HEK293 (cell line): Measurements from ENCODE around the gene LAG3.
A peak's percentile ranks its signal among the peaks of the same experiment; 100 is the strongest.

ENCODE experiments used
- CTCF ChIA-PET: fragments of 350-600 bp; formaldehyde crosslinking; extraction: SDS; loops from one replicate; lab custom pipeline; 2021; ENCODE audit warnings: antibody characterized with exemption; lab: Yijun Ruan, JAX
- POLR2A ChIA-PET: fragments of 300-600 bp; formaldehyde crosslinking; extraction: SDS; loops from one replicate; lab custom pipeline; 2020; ENCODE audit warnings: antibody characterized with exemption, inconsistent platforms; lab: Yijun Ruan, JAX
- H3K27ac ChIP-seq: fragments of 200-500 bp; sonication (Bioruptor generic); 2 replicates; pipeline ENCODE4 v1.5.1; 2014; ENCODE audit warnings: low read depth, low read length, control low read depth, inconsistent platforms; ENCODE audit errors: extremely low read depth
- H3K36me3 ChIP-seq, 2 experiments: fragments of 200-500 bp in 1 of 2; sonication (Bioruptor generic) in 1 of 2; 1 replicate in 1 of 2; 2 replicates in 1 of 2; pipeline ENCODE4 v1.5.1; 2014 to 2017; ENCODE audit warnings: inconsistent platforms in 2 of 2, low read length in 2 of 2; ENCODE audit not compliant: control insufficient read depth in 2 of 2, insufficient read depth in 1 of 2
- H3K4me1 ChIP-seq: fragments of 200-500 bp; sonication (Bioruptor generic); 2 replicates; pipeline ENCODE4 v1.5.1; 2014; ENCODE audit warnings: mild to moderate bottlenecking, low read length, inconsistent platforms; ENCODE audit not compliant: control insufficient read depth, insufficient read depth
- H3K4me3 ChIP-seq: 2 replicates; pipeline ENCODE4 v1.5.1; 2011; ENCODE audit warnings: low read depth, mild to moderate bottlenecking, control low read depth, low read length, moderate library complexity
- H3K9me3 ChIP-seq: fragments of 200-500 bp; sonication (Bioruptor generic); 2 replicates; pipeline ENCODE4 v1.5.1; 2014; ENCODE audit warnings: low read depth, low read length, inconsistent platforms; ENCODE audit not compliant: control insufficient read depth, insufficient read depth
- GLIS1 ChIP-seq: fragments of 450-650 bp; formaldehyde crosslinking; IDR thresholded peaks from 2 replicates; pipeline ENCODE4 v1.5.1; 2016; ENCODE audit warnings: missing biosample characterization, missing genetic modification characterization
- GLIS2 ChIP-seq: fragments of 450-650 bp; formaldehyde crosslinking; IDR thresholded peaks from 2 replicates; pipeline ENCODE4 v1.5.1; 2016; ENCODE audit warnings: missing biosample characterization, missing genetic modification characterization
- HOXA7 ChIP-seq: sonication (generic); formaldehyde crosslinking; IDR thresholded peaks from 2 replicates; pipeline ENCODE4 v1.8.1; 2022; ENCODE audit warnings: missing genetic modification reagents, borderline replicate concordance
- KLF10 ChIP-seq: fragments of 450-650 bp; IDR thresholded peaks from 2 replicates; pipeline ENCODE4 v1.5.1; 2018; ENCODE audit warnings: missing biosample characterization, mild to moderate bottlenecking, missing genetic modification characterization
- KLF7 ChIP-seq: fragments of 450-650 bp; formaldehyde crosslinking; IDR thresholded peaks from 2 replicates; pipeline ENCODE4 v1.5.1; 2016; ENCODE audit warnings: missing biosample characterization, missing genetic modification characterization, borderline replicate concordance
- MEIS1 ChIP-seq: sonication (generic); formaldehyde crosslinking; IDR thresholded peaks from 2 replicates; pipeline ENCODE4 v1.8.1; 2022; ENCODE audit warnings: missing genetic modification reagents, mild to moderate bottlenecking, borderline replicate concordance
- PATZ1 ChIP-seq: fragments of 450-650 bp; formaldehyde crosslinking; IDR thresholded peaks from 2 replicates; pipeline ENCODE4 v1.5.1; 2016; ENCODE audit warnings: missing biosample characterization, missing genetic modification characterization
- PRDM1 ChIP-seq: fragments of 450-650 bp; formaldehyde crosslinking; IDR thresholded peaks from 2 replicates; pipeline ENCODE4; 2016; ENCODE audit warnings: missing biosample characterization, missing genetic modification characterization
- TSHZ1 ChIP-seq: fragments of 450-650 bp; formaldehyde crosslinking; IDR thresholded peaks from 2 replicates; pipeline ENCODE4 v1.5.1; 2016; ENCODE audit warnings: missing biosample characterization, missing genetic modification characterization, borderline replicate concordance
- WT1 ChIP-seq: fragments of 450-650 bp; formaldehyde crosslinking; IDR thresholded peaks from 2 replicates; pipeline ENCODE4 v1.5.1; 2016; ENCODE audit warnings: missing biosample characterization, missing genetic modification characterization
- ZBTB17 ChIP-seq: fragments of 450-650 bp; formaldehyde crosslinking; IDR thresholded peaks from 2 replicates; pipeline ENCODE4 v1.5.1; 2016; ENCODE audit warnings: missing biosample characterization, missing genetic modification characterization
- ZNF132 ChIP-seq: fragments of 450-650 bp; formaldehyde crosslinking; IDR thresholded peaks from 2 replicates; pipeline ENCODE4 v1.5.1; 2017; ENCODE audit warnings: missing biosample characterization, missing genetic modification characterization, borderline replicate concordance
- ZNF140 ChIP-seq: fragments of 450-650 bp; formaldehyde crosslinking; IDR thresholded peaks from 2 replicates; pipeline ENCODE4 v1.5.1; 2016; ENCODE audit warnings: missing biosample characterization, missing genetic modification characterization
- ZNF175 ChIP-seq: fragments of 450-650 bp; formaldehyde crosslinking; IDR thresholded peaks from 2 replicates; pipeline ENCODE4 v1.5.1; 2016; ENCODE audit warnings: missing biosample characterization, missing genetic modification characterization
- ZNF202 ChIP-seq: fragments of 450-650 bp; formaldehyde crosslinking; IDR thresholded peaks from 2 replicates; pipeline ENCODE4 v1.5.1; 2016; ENCODE audit warnings: missing biosample characterization, missing genetic modification characterization, borderline replicate concordance
- ZNF23 ChIP-seq: fragments of 450-650 bp; formaldehyde crosslinking; IDR thresholded peaks from 2 replicates; pipeline ENCODE4 v1.5.1; 2016; ENCODE audit warnings: missing biosample characterization, missing genetic modification characterization, borderline replicate concordance
- ZNF266 ChIP-seq: fragments of 450-650 bp; formaldehyde crosslinking; IDR thresholded peaks from 2 replicates; pipeline ENCODE4 v1.5.1; 2016; ENCODE audit warnings: missing biosample characterization, missing genetic modification characterization, low read depth
- ZNF350 ChIP-seq: fragments of 450-650 bp; formaldehyde crosslinking; IDR thresholded peaks from 2 replicates; pipeline ENCODE4 v1.5.0; 2017; ENCODE audit warnings: missing biosample characterization, mild to moderate bottlenecking, missing genetic modification characterization
- ZNF404 ChIP-seq: fragments of 450-650 bp; formaldehyde crosslinking; IDR thresholded peaks from 2 replicates; pipeline ENCODE4 v1.5.1; 2017; ENCODE audit warnings: missing biosample characterization, missing genetic modification characterization
- ZNF513 ChIP-seq: fragments of 450-650 bp; IDR thresholded peaks from 2 replicates; pipeline ENCODE4 v1.5.1; 2018; ENCODE audit warnings: missing biosample characterization, missing genetic modification characterization
- ZNF514 ChIP-seq: fragments of 450-650 bp; formaldehyde crosslinking; IDR thresholded peaks from 2 replicates; pipeline ENCODE4 v1.5.1; 2016; ENCODE audit warnings: missing biosample characterization, missing genetic modification characterization
- ZNF548 ChIP-seq: fragments of 450-650 bp; formaldehyde crosslinking; IDR thresholded peaks from 2 replicates; pipeline ENCODE4 v1.5.1; 2016; ENCODE audit warnings: missing biosample characterization, missing genetic modification characterization
- ZNF555 ChIP-seq: fragments of 450-650 bp; formaldehyde crosslinking; conservative IDR thresholded peaks from 2 replicates; pipeline ENCODE4 v1.5.1; 2017; ENCODE audit warnings: missing biosample characterization, mild to moderate bottlenecking, missing genetic modification characterization, inconsistent platforms
- ZNF571 ChIP-seq: fragments of 450-650 bp; formaldehyde crosslinking; IDR thresholded peaks from 2 replicates; pipeline ENCODE4 v1.5.0; 2017; ENCODE audit warnings: missing biosample characterization, missing genetic modification characterization
- ZNF600 ChIP-seq: fragments of 450-650 bp; formaldehyde crosslinking; IDR thresholded peaks from 2 replicates; pipeline ENCODE4 v1.5.1; 2016; ENCODE audit warnings: missing biosample characterization, missing genetic modification characterization
- ZNF747 ChIP-seq: fragments of 450-650 bp; formaldehyde crosslinking; IDR thresholded peaks from 2 replicates; pipeline ENCODE4 v1.5.1; 2016; ENCODE audit warnings: missing biosample characterization, missing genetic modification characterization
- ZNF785 ChIP-seq: fragments of 450-650 bp; formaldehyde crosslinking; IDR thresholded peaks from 2 replicates; pipeline ENCODE4 v1.5.1; 2016; ENCODE audit warnings: missing biosample characterization, missing genetic modification characterization
- ZNF830 ChIP-seq: fragments of 450-650 bp; IDR thresholded peaks from 2 replicates; pipeline ENCODE4 v1.5.0; 2018; ENCODE audit warnings: missing biosample characterization, missing genetic modification characterization, low read depth, mild to moderate bottlenecking, moderate library complexity
- ZNF837 ChIP-seq: fragments of 450-650 bp; formaldehyde crosslinking; IDR thresholded peaks from 2 replicates; pipeline ENCODE4 v1.5.1; 2016; ENCODE audit warnings: missing biosample characterization, missing genetic modification characterization
- ZSCAN5A ChIP-seq: fragments of 450-650 bp; formaldehyde crosslinking; IDR thresholded peaks from 2 replicates; pipeline ENCODE4 v1.5.1; 2016; ENCODE audit warnings: missing biosample characterization, missing genetic modification characterization

The LAG3 gene

GRCh38 chr12:6772331-6772695 lies at the start of gene LAG3:
LAG3 (plus strand) TSS chr12:6772520; CDS start chr12:6772853, 333 bp downstream.
- Histone ChIP-seq H3K36me3 (peaks cover 11 to 26% of the 10 kb centered on the region in 2 experiments; a peak in 2 of 3 replicates), H3K9me3 (no peaks in the 10 kb centered on the region), H3K4me3 (no peak within 1 kb of the TSS), H3K4me1 (peaks cover 13% of the 10 kb centered on the region), H3K27ac (no peak within 1 kb of the TSS)
- TF ChIP-seq GLIS1 (tag by site-specific recombination) = peak; percentile 20; the same call in 1 of the 2 replicates
- no peak for TF ChIP-seq ZNF548 (tag by site-specific recombination)
- TF ChIP-seq ZNF837 (tag by site-specific recombination) = no peak
- TF ChIP-seq ZNF830 (tag by site-specific recombination) = no peak
- TF ChIP-seq GLIS2 (tag by site-specific recombination) = peak; percentile 15; the same call in 1 of the 2 replicates
- TF ChIP-seq ZNF140 (tag by site-specific recombination) = no peak
- no peak for TF ChIP-seq HOXA7
- no peak for TF ChIP-seq ZNF514
- TF ChIP-seq ZNF266 = no peak
- no peak for TF ChIP-seq ZNF513 (tag by site-specific recombination)
- TF ChIP-seq ZNF175 (tag by site-specific recombination) = no peak
- TF ChIP-seq ZBTB17 = no peak
- TF ChIP-seq ZNF23 (tag by site-specific recombination) = no peak
- TF ChIP-seq ZNF600 (tag by site-specific recombination) = peak; percentile 24; the same call in 1 of the 2 replicates
- no peak for TF ChIP-seq ZSCAN5A (tag by site-specific recombination)
- TF ChIP-seq PATZ1 (tag by site-specific recombination) = 0 out of 2 replicates have a peak, but pooled peaks have one; percentile 47
- TF ChIP-seq MEIS1 (CRISPR knock-in tag) = no peak
- no peak for TF ChIP-seq WT1
- TF ChIP-seq ZNF555 (tag by site-specific recombination) = no peak
- no peak for TF ChIP-seq KLF10 (tag by site-specific recombination)
- TF ChIP-seq ZNF202 = no peak
- CTCF ChIA-PET = interaction anchor here (0.7 to 7.8 kb wide), 5 partner anchors 18 to 109 kb away, joined by 3 to 140 read pairs (median 4); partner anchors contain the start of gene MLF2
- POLR2A ChIA-PET = interaction anchor here (1.9 to 4.7 kb wide), 2 partner anchors 19 to 80 kb away, joined by 6 to 42 read pairs; partner anchors contain the start of genes CDCA3, MLF2 and USP5

- H3K4me3 ChIP-seq = no peak overlapping the region
- H3K36me3 ChIP-seq = peaks cover 0 to 11% of the 10 kb centered on the region in 2 experiments; a peak in 1 of 3 replicates
- peaks cover 11% of the 10 kb centered on the region for H3K4me1 ChIP-seq
- H3K27ac ChIP-seq = no peak overlapping the region
- CTCF ChIA-PET = interaction anchor here (0.6 to 3.5 kb wide), 5 partner anchors 11 to 388 kb away, joined by 3 to 21 read pairs (median 4); partner anchors contain the start of gene MLF2
- no peaks in the 10 kb centered on the region for H3K9me3 ChIP-seq
- POLR2A ChIA-PET = interaction anchor here (1.2 to 4.0 kb wide), 6 partner anchors 14 to 105 kb away, joined by 4 to 104 read pairs (median 8); partner anchors contain the start of genes MLF2, P3H3 and ZNF384
- TF ChIP-seq ZNF571 = no peak
- no peak for TF ChIP-seq ZNF830 (tag by site-specific recombination)
- no peak for TF ChIP-seq ZNF350 (tag by site-specific recombination)
- no peak for TF ChIP-seq TSHZ1
- TF ChIP-seq ZNF747 (tag by site-specific recombination) = no peak
- no peak for TF ChIP-seq ZNF785 (tag by site-specific recombination)
- no peak for TF ChIP-seq ZNF132 (tag by site-specific recombination)
- TF ChIP-seq KLF7 = no peak
- peak; percentile 95 for TF ChIP-seq PRDM1 (tag by site-specific recombination)
- TF ChIP-seq ZNF404 (tag by site-specific recombination) = no peak
Measured at GRCh38 chr12:6722863-6723262, 49.5 kb upstream of the LAG3 start.
